GM19467 (cell line): ENCODE results near the gene HECW1.

ENCODE experiments used
- ATAC-seq: cut with Tn5 transposase; IDR thresholded peaks from one replicate; pipeline ENCODE4 v1.9.1; 2021; ENCODE audit warnings: mild to moderate bottlenecking, moderate library complexity; ENCODE audit not compliant: unreplicated experiment

The HECW1 gene

DNA sequence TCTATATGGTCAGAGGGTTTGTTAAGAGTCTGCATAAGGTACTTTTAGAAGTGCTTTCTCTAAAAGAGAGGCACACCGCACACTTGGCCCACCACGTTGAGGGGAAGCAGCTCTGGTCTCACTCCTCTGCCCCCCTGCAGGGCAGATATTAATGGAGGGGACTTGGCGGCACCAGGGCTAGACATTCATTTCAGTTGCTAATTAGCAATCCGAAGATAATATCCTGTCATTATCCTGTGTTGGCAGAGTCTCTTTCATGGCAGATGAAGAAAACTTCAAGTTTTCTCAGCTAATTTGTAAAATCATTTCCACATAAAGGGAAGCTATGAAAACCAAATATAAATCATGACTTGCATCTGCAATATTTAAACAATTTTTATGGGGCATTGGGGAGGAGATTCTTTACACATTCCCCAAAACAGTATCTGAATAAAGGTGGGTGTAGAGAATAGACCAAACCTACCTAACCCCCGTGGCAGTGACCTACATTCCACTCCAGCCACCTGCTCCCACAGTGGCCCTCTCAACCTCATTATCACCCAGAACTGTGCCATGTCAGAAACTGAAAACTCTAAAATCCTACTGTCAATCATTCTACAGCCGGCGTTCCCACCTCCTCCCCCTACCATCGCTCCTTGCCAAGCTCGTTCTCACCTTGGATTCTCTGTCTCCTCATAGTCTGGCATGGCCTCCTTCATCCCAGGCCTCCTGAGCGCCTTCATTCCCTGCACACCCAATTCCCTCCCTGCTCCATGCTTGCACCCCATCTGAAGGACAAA, 416.3 kb downstream of the HECW1 start:
- ATAC-seq, result no peak

DNA sequence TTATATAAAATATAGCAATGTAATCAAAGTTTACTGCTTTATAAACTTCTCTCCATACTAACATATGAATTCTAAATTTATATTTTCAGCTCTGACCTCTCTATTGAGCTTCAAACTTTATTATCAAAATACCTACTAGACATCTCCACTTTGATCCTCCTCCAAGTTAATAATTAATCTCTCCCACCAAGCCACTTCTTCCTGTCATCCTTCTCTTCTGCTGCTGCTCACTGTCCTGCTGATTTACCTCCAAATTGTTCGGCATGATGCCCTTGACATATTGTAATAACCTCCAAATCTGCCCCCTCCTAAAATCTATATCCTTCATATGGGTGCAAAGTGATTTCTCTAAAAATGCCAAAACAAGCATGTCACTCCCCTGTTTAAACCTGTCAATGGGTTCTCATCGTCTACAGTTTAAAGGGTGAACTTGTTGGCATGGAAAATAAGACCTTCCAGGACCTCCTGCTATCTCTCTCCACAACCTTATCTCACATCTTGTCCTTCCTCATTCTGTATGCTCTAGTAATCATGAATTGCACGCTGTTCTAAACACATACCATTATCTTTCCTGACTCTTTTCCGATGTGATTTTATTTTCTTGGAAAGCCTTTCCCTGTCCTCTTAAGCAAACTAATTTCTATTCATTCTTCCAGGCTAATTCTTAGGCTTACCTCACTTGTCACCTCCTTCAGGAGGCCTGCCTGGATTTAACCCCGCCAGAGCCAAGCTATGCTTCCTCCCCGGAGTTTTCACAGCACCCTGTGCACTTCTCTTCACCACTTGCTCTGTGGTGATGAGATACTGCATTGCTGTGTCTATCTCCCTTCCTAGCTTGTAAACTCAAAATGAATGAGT, 418.3 kb downstream of the HECW1 start:
- ATAC-seq, result no peak

DNA sequence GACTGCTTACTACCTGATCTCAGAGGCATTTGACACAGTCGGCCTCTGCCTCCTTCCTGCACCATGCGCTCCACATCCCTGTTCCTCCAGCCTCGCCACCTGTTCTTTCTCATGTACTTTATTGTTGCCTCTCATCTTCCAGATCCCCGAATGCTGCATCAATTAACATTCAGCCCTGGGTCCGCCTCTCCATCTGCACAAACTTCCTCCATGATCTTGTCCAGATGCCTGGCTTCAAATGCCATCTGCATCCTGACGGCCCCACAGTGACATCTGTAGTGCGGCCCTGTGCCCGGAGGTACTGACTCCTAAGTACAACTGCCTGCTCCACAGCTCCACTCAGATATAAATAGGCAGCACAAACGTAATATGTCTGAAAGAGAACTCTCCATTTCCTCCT, 419.3 kb downstream of the HECW1 start:
- no peak for ATAC-seq

DNA sequence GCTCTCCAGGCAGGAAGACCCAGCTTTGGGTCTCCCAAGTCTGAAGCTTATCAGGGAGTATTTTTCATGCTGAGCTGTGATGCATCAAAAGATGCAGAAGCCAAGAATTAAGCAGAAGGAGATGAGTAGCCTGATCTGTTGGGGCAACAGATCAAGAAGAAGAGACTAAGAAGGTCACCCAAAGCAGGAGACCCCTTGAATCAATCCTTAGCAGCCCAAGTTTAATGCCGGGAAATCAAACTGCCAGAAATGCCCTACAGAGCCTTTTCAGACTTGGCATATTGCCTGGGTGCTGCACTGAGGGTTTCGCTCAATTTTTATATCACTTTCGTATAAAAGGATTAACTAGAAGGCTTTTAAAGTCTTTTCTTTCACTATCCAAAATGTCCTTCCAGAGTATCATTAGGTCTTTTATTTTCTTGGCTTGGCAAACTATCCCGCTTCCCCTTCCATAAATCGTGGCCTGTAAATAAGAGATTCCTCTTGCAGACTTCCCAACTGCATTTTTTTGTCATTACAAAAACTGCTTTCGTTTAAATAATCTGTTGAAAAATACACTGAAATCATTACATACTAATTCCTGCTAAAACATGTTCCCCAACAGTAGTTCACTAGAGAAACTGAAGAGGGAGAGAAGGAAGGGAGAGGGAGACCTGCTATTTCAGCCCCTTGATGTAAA, 421.5 kb downstream of the HECW1 start:
- ATAC-seq, result no peak

DNA sequence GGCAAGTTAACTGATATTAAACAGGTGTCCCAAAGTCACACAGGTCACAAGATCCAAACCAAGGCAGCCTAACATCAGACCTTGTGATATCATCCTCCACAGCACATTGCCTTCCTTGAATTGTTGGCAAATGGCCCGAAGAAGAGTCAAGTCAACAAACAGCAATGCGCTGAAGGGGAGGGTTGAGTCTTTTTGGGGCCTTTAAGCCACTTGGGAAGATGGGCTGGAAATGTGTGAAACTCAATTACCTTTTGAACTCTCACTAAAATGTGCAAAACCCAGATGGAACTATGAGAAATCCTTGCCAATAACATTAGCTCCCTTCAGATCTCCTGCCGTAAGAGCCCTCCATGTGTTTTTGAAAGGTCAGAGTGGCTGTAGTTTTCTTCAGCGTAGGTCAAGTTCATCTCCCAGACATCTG, 422.6 kb downstream of the HECW1 start:
- no peak for ATAC-seq

DNA sequence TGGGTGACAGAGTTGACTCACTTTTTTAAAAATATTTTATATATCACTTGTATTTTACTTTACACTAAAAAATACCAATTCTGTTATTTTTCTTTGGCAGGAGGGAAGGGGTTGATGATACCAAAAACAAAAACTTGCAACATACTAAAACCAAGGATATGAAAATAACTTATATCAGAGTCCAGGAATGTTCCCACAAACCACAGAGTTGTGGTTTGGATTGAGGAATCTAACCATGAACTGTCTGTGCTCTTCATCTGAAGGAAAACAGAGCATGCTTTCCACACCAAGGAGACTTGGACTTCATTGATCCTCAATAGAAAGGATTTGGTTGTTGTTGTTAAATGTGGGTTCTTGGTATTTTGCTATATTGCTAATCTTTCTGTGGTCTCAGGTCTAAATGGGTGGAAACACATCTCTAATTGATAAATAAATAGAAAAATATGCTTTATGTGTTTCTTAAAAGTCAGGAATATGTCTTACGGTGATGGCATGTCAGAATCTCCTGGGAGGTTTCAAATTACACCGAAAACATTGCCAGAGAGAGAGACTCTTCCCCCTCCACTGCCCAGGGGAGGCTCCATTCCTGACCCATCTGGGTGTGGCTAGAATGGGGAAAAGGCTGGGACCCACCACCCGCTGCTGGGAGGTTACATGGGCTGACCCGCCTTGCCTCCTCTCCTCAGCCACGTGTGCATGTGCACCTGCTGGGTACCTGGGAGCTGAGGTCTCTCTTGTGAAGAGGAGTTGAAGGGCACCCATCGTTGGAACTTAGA, 423.6 kb downstream of the HECW1 start:
- no peak for ATAC-seq

DNA sequence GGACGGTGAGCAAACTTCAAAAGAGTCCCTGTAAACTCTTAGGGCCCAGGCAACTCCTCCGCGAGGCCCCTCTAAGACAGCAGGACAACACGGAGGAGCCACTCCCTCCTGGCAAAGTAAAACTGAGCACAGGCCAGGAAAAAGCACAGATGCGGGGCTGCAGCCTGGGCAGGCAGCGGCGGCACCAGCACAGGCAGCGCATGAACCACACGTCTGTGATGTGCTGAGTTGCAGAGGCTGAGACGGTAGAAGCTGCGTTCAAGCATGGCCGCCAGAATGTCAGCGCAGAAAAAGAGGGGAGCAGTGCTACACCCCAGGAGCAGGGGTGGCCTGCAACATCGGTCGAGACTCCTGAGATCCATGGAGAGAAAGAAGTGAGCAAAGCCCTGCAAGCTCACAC, 424.3 kb downstream of the HECW1 start:
- no peak for ATAC-seq

DNA sequence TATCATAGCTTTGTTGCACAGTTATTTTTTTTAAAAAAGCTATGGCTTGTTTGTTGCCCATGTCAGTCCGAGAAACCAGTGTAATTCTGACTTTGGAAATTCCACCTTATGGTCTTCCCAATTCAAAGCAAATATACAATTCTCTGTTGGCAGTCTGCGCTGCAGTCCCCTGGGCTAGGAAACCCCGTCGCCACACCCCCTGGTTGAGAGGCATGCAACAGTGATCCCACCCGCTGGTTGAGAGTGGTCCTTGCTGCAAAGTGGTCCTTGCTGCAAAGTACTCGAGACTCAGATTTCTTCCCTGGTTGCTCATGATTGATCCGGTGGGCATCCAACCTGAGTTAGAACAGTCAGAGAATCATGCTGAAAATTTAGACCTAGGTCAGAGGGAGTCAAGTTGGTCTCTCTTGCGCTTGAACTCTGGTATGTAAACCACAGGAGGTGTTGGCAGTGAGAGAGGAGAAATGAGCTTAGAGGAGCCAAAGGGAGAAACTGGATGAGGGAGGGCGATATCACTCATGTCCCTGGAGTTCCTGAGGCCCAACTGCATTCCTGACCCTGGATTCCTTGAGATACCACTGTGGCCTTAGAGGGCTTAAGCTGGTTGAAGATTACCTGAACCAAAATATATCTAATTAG, 425.4 kb downstream of the HECW1 start:
- ATAC-seq, result no peak

DNA sequence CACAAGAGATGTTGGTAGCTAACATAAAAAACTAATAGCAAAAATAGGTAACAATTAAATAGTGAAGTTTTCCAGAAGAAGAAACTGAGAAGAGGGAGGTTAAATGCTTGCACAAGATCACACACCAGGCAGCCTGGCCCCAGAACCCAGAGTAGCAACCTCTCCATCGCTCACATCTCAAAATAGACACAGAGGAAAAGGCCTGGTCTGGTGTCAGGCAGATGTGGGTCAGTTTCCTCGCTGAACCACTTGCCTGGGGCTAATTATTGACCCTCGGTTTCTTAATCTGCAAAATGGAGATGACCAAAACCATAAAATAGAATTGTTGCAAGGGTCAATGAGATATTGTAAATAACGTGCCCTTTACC, 425.9 kb downstream of the HECW1 start:
- ATAC-seq, result no peak

DNA sequence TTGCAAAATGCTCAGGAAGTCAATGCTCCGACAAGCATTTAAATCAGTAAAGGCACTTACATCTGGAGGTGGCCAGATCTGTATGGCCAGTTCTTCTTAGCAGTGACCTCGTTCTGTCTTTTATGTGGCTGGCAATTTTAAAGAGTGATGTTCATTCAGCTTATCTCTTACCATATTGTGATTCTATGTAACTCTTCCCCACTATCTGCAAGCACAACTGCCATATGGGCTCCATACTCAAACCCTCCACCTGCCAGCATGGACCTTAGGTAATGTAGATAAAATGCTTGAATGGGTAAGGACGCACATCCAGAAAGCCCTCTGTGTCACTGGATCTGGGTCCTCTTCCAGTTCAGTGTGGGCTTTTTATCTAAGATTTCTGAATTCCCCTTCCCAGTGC, 428.0 kb downstream of the HECW1 start:
- no peak for ATAC-seq

DNA sequence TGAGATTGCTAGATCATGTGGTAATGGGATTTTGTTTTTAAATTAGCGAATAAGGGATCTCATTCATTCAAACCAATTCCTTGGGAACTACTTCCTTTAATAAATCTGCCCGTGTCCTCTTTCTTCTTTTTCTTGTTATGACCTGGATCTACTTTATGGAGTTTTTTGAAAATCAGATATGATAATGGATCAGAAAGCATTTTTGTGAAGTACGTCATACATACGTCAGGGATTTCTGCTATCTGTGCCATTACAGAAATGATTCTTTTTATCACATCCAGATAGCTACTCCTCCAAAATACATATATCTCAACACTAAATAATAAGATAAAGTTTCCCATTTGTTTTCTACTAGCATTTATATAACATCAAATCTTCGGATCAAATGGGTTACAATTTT, 430.3 kb downstream of the HECW1 start:
- ATAC-seq, result no peak

DNA sequence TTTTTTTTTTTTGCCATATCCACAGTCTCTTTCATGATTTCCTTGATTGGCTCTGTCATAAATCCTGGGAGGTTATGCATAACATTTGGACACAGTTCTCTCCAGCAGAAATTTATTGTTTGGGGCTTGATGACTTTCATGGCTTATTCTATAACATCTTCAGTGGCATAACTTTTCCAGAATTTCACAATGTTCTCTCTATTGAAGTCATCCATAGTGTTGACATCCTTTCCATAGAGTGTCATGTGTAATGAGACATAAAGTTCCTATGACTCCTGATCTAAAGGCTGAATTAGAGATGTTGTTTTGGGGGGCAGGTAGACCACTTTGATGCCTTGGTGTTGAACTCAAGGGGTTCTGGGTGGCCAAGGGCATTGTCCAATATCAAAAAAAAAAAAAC, 433.8 kb downstream of the HECW1 start:
- no peak for ATAC-seq

DNA sequence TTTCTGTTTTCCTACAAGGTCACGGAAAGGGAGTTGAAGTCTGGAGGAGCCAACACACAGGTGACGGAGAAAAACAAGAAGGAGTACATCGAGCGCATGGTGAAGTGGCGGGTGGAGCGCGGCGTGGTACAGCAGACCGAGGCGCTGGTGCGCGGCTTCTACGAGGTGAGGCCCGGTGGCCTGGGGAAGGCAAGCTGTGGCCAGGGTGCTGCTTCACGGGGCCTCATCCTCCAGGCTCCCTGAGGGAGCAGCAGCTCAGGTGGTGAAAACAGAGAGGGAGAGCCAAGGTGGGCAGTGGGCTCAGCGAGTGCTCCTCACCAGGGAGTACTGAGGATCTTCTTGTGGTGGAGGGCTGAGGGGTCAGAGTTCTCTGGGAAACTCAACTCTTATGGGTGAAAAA, 438.0 kb downstream of the HECW1 start:
- ATAC-seq, result no peak

DNA sequence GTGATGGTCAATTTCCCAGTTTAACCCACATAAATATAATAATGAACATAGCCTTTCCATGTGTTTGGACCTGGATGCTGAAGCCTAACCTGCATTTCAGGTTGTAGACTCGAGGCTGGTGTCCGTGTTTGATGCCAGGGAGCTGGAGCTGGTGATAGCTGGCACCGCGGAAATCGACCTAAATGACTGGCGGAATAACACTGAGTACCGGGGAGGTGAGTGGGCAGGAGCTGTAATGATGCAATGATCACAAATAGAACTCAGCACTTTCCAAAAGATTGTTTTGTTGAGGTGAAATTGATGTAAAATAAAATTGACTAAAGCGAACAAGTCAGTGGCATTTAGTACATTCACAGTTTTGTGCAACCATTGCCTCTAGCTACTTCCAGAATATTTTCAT, 439.7 kb downstream of the HECW1 start:
- no peak for ATAC-seq

DNA sequence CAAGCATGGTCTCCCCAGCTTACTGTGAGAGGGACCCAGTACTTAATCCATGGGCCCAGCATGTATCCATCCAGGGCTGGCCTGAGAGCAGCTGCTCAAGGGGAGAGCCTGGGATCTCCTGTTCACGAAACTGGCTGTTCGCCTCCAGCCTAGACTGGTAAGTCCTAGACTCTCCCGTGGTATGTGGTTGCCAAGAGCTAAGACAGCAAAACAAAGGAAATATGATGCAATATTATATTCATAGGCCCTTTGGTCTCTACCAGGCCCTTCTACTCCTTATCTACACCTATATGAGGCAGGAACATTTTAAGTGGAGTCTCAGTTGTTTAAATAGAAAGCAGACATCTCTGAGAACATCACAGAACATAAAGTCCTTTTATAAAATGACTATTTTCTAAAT, 441.6 kb downstream of the HECW1 start:
- ATAC-seq, result no peak

DNA sequence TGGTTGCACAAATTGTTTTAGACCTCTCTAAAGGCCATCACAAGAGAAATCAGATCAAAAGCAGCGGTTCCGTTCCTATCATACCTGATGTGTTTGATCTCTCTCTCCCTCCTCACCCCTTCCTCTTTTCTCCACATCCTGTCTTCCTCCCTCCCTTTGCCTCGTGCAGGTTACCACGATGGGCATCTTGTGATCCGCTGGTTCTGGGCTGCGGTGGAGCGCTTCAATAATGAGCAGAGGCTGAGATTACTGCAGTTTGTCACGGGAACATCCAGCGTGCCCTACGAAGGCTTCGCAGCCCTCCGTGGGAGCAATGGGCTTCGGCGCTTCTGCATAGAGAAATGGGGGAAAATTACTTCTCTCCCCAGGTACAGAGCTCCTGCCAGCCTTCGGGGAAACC, 442.0 kb downstream of the HECW1 start:
- no peak for ATAC-seq

DNA sequence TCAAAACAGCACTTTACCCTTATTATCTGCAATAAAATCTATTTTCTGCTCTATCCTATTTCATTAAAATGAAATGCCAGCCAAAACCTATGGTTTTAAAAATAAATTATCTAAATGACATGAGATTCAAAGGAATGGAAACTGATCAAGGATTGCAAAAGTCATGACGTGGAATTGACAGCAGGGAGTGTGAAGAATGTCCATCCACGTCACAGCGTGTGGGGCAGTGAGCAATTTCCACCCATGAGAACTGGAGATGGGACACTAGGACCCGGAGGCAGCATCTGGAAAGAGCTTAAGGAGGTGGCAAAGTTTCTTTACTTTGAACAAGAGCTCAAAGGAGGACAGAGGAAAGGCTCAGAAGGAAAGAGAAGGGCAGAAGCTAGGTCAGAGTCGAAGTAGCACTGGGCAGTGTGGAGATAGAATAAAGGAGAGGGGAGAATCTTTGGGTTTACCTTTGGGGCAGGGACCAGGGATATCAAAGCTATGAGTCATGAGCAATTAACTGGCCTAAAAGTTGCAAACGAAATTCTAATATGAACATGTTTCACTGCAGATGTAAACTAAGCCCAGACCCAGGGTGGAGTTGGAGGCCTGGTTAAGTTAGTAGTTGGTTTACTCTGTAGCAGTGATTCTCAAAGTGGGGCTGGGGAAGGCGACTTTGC, 445.5 kb downstream of the HECW1 start:
- ATAC-seq, result no peak

DNA sequence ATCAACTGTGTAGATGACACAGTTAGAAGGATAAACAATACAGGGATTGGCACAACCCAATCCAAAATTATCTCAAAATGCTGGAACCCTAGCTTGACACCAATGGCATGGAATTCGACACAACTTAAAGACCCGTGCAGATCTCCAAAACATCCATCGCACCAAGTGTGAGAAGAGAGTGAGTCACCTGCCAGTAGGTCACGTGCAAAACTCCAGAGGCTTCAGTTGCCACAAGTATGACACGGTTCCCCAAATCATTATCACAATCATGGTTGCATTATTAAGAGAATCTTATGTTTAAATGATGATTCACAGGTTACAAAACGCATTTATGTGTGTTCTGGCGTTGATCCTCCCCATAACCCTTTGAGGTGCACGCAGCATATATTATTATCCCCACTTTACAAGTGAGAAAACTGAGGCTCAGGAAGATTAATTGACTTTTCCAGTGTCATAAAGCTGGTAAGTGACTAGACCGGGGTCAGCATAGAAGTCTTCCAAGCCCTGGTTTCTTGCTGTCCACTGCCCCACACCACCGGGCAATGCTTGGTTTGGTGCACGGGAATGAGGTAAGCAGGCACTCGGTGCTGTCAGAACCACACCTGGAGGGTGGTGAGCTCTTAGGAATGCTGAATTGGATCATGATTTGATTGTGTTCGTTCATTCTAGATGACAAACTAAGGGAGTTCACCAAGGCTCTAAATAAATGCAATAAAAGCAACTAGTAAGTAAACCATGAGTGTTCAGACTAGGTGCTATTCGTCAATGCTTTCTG, 446.9 kb downstream of the HECW1 start:
- no peak for ATAC-seq

DNA sequence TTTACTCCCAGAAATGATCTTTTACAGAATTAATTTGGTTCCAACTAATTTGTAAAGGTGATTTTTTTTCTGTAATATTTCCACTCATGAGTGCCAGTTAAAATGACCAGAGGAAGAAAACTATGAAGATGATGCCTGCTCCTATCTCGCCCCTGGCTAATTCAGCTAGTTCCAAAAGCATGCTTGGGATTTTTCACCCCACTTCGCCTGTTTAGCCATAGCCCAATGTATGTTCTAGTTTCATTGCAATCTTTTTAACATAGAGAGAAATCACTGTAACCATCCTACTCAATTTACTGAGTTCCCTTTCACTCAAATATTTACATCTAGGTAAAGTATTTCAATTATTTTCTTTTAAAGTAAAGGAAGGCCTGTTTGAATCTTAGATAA, 447.5 kb downstream of the HECW1 start:
- ATAC-seq, result no peak
